DMS 273 (cell line): Measurements from ENCODE around the gene ANAPC5.
"Not testable (repeated sequence)": the region's sequence is repeated elsewhere in the genome, so short reads cannot be mapped to it uniquely, and the experiment has no call there.

Experiments
- DNase-seq: peaks from one replicate; lab custom pipeline; 2025; ENCODE audit not compliant: unreplicated experiment; lab: John Stamatoyannopoulos, UW

The ANAPC5 gene

DNA sequence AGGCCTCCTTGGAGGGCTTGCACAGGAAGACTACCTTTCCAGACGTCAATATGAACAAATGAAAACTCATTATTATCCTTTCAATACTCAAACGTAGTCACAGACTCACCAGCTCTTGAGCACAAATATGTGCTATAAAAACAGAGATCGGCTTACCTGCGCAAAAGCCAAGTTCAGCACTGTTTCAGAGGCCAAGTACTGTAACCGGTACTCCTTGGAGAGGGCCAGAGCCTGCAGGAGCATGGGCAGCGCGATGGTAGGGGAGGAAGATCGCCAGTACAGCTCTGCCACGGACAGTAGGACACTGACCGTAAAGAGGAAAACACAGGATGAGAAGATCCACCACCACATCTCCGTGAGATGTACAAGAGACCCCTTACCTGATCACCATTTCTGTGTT is 34.1 kb downstream of the ANAPC5 start:
- DNase-seq, result no peak

DNA sequence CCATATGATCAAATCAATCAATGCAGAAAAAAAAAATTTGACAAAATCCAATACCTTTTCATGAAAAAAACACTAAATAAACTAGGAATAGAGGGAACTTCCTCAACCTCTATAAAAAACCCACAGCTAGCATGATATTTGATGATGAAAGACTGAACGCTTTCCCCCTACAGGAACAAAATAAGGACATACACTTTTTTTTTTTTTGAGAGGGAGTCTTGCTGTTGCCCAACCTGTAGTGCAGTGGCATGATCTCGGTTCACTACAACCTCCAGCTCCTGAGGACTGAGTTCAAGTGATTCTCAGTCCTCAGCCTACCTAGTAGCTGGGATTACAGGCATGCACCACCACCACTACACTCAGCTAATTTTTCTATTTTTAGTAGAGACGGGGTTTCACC is 37.8 kb downstream of the ANAPC5 start:
- no peak for DNase-seq

DNA sequence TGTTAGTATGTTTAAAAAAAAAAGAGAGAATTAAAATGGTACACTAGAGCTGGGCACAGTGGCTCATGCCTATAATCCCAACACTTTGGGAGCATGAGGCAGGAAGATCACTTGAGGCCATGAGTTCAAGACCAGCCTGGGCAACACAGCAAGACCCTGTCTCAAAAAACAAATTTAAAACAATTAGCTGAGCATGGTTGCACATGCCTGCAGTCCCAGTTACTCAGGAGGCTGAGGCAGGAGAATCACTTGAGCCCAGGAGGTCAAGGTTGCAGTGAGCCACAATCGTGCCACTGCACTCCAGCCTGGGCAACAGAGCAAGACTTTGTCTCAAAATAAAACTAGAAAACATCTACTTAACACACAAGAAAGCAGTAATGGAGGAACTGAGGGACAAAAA is 42.0 kb downstream of the ANAPC5 start:
- not testable (repeated sequence) for DNase-seq

DNA sequence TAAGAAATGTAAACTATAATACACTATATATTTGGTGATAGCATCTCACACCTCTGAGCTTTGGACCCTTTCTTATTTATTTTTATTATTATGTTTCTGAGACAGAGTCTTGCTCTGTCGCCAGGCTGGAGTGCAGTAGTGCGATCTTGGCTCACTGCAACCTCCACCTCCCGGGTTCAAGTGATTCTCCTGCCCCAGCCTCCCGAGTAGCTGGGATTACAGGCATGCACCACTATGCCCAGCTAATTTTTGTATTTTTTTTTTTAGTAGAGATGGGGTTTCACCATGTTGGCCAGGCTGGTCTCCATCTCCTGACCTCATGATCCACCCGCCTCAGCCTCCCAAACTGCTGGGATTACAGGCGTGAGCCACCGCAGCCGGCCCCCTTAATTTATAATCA is 44.8 kb downstream of the ANAPC5 start:
- not testable (repeated sequence) for DNase-seq

DNA sequence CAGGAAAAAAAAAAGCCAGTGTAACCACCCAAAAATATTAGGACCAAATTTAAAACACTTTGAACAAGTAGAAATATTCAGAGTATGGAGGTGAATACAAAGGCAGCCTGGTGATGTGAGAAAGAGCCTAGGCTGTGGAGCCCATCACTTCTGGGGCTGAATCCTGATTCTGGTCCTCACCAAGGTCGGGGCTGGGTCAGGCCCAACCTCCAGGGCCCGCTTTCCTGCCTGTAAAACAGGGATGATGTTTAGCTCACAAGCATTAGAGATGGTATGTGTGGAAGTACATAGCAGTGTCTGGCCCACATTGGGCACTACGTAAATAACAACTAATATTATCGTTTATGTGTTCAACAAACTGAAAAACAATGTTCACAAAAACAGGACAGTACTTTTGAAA is 47.9 kb downstream of the ANAPC5 start:
- DNase-seq, result no peak

DNA sequence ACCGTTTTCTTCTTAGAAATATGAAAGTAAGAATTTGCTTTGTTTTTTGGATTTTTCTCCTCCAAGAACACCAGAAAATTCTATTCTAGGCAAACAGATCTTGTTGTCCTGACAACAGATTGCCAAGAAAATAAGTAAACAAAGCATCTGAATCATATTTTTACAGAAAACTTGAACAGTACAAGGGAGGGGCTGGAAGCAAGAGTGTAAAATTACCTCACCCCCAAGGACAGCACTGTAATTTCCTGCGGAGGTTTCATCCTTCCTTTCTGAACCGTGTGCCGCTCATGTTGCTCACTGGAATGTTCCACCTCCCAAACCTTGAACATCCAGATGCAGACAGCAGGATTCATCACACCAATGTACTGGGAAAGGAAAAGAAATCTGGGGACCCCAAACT is 50.3 kb downstream of the ANAPC5 start:
- DNase-seq, result no peak

DNA sequence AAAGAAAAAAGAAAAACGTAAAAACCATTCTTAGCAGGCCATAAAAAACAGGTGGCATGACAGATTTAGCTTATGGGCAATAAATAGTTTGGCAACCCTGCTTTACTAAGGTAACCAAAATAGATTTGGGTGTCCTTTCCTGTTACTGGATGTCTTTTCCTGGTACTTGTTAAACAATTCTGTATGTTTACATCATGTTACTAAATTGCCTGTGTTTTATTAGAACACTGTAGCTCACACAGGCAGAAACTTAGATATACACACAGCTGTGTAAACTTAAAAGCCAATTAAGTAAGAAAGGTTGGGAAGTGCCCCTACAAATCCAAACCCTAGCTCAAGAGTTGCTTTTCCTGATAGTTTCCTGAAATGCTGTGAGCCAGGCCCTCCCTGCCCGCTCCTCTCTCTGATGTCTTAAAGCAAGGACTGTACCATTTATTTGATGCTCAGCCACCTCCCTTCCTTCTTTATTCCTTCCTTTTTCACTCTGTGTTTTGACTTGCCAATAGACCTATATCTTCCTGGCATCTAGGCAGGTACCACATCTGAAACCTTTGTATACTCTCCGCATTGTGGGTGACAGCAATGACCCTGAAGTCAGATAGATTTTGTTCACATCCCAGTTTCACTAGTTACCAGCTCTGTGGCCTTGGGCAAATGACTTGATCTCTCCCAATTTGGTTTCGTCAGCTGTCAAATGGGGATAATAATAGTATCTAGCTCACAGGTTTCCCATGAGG is 52.0 kb downstream of the ANAPC5 start:
- no peak for DNase-seq

DNA sequence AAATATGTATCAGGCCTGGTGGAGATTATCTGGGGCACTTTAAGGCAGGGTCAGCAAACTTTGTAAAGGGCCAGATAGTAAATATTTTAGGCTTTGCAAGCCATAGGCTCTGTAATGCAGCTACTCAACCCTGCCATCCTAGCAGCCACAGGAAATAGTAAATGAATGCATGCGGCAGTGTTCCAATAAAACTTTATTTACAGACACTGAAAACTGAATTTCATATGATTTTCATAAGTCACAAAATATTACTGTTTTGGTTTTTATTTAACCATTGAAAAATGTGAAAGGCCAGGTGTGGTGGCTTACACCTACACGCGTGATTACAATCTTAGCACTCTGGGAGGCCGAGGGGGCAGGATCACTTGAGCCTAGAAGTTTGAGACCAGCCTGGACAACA is 52.5 kb downstream of the ANAPC5 start:
- DNase-seq, result no peak

DNA sequence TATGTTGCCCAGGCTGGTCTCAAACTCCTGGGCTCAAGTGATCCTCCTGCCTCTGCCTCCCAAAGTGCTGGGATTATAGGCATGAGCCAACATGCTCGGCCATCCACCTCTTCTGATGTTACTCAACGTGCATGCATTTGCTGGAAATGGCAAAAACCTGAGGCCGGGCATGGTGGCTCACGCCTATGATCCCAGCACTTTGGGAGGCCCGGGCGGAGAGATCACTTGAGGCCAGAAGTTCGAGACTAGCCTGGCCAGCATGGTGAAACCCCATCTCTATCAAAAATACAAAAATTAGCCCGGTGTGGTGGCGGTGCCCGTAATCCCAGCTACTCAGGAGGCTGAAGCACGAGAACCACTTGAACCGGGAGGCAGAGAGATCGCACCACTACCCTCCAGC is 53.8 kb downstream of the ANAPC5 start:
- DNase-seq, result not testable (repeated sequence)

DNA sequence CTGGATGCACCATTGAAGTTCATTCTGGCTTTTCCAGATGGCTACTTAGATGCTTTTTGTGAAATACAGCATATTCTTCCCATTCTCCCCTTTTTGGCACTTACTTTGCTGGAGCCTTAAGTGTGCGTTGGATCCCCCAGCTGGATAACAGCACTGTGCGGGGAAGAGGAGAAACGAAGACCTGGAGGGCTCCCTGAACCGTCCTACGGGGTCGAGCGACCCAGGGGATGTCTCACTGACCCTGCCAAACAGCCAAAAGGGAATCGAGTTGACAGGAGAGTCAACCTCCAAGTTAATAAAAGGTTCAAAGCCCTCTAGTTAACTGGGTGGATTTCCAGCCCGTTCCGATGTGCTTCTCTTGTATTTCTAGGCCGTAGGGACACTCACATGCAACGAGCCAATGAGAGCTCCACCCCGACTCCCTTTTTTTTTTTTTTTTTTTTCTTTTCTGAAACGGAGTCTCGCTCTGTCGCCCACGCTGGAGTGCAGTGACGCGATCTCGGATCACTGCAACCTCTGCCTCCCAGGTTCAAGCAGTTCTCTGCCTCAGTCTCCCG is 54.7 kb downstream of the ANAPC5 start:
- DNase-seq, result peak; percentile 48

DNA sequence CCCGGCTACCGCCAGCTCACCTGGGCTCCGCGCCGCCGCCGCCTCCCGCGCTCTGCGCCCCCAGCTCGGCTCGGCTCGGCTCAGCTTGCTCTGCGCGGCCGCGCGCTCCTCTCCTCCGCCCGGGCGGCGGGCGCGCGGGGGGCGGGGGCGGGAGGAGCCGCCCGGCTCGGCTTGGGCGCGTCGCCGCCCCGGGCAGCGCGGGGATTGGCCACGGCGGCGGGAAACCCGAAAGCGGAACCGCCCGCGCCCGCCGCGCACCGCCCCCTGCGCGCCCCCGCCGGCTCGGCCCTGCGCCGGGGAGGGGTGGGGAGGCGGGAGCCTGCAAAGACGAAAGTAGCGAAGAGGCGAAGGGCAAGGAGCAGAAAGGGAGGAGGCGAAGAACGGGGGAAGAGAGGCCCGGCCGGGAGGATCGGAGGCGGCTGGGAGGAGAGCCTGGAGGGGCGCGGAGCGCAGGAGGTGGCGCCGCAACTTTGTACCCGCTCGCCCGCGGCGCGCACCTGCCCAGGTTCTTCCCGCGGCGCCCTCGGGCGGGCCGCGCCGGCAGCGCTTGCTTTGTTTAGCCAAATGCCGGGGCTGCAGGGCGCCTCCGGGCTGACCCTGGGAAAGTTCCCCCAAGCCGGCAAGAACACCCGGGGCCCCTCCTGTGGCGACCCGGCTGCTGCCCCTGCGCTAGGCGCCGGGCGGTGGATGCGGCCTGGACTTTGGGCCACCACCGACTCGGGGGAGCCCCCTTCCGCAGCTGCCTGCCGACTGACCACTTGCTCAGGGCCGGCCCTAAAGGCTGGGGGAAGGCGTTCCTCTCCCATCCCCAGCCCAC is 55.4 kb downstream of the ANAPC5 start, which contains the start of gene CAMKK2:
Gene CAMKK2 (minus strand): TSS at position 92 of the 817 bp plus-strand sequence. CDS start 22,183 bp downstream, outside the sequence.
- DNase-seq, result peak; percentile 92

DNA sequence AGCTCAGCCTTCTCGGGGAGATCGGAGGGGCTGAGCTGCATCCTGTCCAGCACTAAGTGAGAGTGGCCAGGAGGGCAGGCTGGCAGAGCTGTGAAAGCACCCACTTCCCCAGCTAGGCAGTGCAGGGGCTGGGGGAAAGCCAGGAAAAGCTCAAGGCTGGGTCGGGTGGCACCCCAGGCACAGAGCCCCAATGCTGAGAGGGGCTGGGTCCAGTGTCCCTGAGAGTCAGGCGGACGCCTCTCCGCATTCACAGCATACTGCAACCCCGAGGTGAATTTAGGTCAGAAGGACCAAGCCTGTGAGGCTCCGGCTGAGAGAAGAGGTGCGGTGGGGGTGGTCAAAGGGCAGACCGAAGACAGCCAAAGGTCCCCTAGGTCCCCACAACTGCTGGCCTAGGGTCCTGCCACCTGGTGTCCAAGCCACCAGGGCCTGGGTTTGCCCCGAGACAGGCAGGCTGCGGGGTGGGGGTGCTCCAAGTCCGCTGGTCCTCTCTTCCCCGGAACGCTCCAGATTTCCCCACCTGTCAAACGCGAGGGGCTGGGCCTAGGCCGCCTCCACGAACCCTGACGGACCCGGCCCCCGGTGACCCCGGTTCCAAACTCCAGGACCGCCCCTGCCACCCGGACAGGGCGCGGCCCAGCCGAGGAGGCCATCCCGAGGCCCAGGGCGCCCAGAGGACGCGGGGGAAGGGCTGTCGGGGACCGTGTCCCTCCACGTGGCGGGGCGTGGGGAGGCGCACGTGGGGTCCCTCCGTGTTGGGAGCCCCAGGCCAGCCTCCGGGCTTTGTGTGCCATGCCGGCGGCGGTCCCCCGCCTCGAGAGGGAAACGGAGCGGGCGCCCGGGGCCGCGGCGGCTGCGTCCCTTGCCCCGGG is 56.2 kb downstream of the ANAPC5 start:
- DNase-seq, result peak; percentile 58

DNA sequence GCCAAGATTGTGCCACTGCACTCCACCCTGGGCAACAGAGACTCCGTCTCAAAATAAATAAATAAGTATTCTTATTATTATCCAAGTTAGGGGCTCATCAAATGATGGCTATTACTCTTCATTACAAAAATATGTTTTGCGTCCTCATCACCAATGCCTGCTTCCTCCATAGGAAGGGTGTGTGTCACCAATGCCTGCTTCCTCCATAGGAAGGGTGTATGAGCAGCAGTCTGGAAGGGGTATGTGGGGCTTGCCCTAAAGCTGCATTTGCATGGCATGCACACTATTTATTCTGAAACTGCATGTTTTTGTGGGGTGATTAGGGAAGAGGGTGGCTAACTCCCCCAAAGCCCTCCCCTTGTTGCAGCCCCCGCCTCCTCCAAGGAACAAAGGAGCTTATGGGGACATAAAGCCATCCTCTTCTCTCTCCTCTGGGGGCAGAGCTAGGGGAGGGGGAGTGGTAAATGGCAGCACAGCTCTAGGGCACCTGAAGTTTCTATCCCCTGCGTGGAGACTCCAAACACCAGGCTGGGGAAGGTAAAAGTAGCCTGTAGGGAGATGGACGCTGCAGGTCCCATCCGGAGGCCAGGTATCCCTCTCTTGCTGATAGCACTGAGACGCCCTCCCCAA is 57.0 kb downstream of the ANAPC5 start:
- peak; percentile 37 for DNase-seq

DNA sequence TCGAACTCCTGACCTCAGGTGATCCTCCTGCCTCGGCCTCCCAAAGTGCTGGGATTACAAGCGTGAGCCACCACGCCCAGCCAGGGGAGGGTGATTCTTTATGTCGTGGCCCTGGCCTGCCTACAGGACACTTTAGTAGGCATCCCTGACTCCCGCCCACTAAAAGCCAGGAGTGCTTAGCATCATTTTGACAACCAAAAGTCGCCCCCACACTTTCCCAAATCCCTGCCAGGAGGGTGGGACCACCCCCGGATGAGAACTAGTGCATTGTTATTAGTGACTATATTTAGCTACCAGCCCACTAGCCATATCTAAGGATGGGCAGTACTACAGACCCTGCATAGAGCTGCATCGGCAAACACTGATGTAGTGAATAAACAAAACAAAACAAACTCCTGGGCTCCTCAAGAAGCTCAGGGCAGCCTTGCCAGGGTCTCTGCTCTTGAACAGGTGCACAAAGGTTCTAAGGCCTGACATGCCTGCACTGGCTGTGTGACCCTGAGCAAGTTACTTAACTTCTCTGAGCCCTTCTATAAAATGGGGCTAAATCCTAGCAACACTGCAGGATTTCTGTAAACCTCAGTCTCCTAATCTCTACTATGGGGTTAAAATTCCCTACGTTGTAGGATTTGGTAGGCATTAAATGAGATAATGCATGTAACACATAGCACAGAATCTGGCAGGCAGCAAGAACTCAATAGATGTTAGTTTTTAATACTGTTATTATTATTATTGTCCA is 57.9 kb downstream of the ANAPC5 start:
- no peak for DNase-seq

DNA sequence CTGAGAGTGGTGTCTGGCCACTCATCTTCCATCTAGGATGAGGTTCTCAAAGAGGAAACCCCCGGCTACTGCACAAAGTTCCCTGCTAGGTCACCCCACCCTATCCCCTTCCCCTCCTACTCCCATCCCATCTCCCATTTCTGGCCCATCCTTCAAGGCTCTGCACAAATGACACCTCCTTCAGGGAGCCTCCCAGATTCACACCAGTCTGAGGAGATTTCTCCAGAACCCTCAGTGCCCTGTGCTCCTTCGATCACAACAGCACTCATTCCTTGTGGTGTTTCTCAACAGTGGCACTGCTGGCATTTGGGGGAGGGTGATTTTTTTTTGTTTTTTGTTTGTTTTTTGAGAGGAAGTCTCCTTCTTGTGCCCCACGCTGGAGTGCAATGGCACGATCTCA is 58.6 kb downstream of the ANAPC5 start:
- DNase-seq, result no peak

DNA sequence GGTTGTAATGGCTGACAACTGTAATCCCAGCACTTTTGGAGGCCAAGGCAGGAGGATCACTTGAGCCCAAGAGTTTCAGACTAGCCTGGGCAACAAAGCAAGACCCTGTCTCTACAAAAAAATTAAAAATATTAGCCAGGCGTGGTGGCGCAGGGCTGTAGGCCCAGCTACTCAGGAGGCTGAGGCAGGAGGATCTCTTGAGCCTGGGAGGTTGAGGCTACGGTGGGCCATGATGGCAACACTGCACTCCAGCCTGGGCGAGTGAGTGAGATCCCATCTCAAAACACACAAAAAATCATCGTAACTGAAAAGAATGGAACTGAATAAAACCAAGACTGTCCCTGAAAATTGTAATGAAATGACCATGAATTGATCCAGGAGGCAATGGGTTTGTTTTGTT is 61.8 kb downstream of the ANAPC5 start:
- DNase-seq, result no peak

DNA sequence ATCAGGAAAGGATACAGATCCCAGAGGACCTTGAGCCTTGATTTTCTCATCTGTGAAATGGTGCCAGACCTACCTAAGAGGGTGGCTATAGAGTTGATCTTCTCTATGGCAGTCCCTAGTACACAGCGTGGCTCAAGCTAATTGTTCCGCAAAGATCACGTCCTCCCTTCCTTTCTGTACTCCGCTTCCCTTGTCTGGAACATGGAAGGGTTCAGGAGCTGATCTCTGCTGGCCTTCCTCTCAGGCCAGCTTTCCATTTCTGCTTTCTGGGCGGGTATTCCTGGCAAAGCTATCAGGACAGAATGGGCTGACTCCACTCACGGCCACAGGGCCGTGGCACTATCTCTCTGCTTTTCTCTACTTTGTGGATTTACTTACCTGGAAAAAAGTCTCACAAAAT is 62.2 kb downstream of the ANAPC5 start:
- DNase-seq, result no peak

DNA sequence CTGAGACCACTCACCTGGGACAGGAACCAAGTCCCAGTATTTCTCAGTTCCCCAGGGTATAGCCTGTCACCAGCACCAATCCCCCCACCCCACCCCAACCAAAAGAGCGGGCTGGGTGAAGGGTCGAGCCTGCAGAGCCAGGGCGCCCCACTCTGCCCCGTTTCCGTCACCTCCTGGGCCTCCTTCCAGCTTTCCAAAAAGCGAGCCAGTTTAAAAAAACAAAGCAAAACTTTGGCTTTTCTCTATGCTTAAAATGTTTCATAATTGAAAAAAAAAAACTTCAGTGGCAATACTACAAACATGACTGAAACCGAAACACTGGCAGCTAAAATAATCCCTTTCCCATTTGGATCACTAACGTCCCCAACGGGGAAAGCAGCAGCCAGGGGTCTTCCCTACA is 63.2 kb downstream of the ANAPC5 start:
- DNase-seq, result no peak

DNA sequence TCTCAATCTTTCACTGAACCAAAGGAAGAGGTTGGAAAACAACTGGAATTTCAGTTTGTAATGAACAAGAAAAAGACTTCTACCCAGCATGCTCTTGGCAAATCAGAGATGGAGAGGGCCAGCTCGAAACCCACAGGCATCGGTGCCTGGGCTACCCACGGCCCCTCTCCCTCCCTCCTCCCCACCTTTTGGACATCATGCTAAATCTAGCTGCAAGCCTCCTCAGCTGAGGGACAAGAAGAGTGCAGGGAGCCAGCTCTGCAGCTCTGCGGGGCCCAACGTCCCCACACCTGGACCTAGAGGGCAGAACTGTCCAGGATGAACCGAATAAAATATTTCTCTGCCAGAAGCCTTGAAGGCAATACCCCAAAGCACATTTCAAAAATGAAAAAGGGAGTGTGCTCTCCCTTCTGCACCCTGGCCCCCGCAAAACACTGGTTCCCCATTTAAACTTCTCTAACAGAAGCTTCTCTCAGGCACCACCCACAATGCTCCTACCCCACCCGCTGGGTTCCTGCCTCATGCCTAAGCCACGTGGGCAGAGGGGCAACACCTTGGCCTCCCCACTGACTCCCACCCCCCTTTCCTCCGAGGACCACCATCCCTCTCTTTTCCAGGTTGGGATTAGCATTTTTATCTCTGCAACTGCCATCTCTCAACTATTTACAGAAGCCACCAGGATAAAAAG is 63.9 kb downstream of the ANAPC5 start:
- DNase-seq, result no peak
